ENCODE results near the gene TXN.

- no peak for TF ChIP-seq CTCF (IDR thresholded peaks at IDR 0.05; ENCODE audit: insufficient read depth, low read length, poor library complexity, severe bottlenecking)
- TF ChIP-seq EZH2phosphoT487 (conservative IDR thresholded peaks at IDR 0.05; ENCODE audit: low read length): no peak
These were observed 48.3 kb downstream of the TXN start, which contains the start of gene C9orf152 for GRCh38 chr9:110208031-110208430.

Data from SU-DHL-6 (cell line).